Activated naive CD4-positive, alpha-beta T cell treated with anti-CD3 and anti-CD28 coated beads, Interleukin-2, amount 50 U/mL, for 16 hours (primary cell): Measurements from ENCODE around the gene IL21.
A peak's percentile ranks its signal among the peaks of the same experiment; 100 is the strongest.
"Not testable (repeated sequence)": the region's sequence is repeated elsewhere in the genome, so short reads cannot be mapped to it uniquely, and the experiment has no call there.

Source experiments
- DNase-seq: peaks from one replicate; pipeline ENCODE4 v3.0.0-alpha.2; 2020

IL21 gene

DNA sequence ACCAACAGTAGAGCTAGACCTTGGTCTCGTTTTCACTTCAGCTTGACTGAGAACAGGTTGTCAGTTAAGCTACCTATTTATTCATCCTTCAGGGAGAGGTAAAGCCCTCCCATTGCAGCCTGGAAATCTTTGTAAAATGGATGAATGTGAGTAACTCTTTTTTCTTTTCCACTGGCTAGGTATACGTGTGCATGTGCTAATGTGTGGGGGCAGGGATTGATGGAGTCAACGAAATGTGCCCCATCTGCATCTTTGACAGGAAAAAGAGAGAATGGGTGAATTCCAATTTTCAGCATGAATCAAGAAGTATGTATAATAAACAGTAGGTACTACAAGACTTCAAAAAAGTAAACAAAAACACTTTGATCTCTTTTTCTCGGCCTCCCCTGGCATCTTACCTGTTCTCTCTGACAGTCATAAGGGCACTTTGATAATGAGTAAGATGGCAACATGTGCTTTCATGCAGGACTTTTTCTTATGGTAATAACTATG is at the start of gene IL21:
IL21 (minus strand) TSS at position 51 of the 492 bp plus-strand sequence. CDS start 55 bp downstream, outside the sequence.
- peak; percentile 21 for DNase-seq

DNA sequence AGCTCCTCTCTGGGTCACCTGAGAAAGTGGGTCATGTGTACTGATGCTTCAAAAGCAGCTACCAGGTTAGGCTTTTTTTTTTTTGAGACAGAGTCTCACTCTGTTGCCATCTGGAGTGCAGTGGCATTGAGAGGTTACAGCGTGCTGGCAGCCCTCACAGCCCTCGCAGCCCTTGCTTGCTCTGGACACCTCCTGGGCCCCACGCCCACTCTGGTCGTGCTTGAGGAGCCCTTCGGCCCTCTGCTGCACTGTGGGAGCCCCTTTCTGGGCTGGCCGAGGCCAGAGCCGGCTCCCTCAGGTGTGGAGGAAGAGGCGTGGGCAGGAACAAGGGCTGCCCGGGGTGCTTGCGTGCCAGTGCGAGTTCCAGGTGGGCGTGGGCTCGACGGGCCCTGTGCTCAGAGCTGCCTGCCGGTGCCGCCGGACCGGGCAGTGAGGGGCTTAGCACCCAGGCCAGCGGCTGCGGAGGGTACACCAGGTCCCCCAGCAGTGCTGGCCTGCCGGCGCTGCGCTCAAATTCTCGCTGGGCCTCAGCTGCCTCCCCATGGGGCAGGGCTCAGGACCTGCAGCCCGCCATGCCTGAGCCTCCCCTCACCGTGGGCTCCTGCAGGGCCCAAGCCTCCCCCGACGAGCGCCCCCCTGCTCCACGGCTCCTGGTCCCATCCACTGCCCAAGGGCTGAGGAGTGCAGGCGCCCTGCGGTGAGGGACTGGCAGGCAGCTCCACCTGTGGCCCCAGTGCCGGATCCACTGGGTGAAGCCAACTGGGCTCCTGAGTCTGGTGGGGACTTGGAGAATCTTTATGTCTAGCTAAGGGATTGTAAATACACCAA is 49.3 kb upstream of the IL21 start:
- no peak for DNase-seq

DNA sequence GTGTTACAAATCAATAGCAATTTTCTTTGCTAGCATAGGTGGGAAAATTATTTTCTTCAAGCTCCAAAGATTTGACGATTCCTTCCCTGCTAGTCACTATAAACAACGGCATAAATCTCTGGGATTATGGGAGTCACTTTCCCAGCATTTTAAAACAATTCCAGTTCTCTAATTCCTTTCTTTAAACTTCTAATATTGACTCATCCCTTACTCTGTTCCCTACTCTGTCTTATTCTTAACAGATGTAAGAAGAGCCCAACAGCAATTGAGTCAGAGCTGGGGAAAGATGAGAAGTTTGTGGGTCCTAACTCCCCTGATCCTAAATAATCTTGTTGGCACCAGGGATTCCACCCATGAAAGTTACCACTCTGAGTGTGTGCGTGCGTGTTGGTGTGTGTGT is 47.4 kb upstream of the IL21 start:
- DNase-seq: no peak

DNA sequence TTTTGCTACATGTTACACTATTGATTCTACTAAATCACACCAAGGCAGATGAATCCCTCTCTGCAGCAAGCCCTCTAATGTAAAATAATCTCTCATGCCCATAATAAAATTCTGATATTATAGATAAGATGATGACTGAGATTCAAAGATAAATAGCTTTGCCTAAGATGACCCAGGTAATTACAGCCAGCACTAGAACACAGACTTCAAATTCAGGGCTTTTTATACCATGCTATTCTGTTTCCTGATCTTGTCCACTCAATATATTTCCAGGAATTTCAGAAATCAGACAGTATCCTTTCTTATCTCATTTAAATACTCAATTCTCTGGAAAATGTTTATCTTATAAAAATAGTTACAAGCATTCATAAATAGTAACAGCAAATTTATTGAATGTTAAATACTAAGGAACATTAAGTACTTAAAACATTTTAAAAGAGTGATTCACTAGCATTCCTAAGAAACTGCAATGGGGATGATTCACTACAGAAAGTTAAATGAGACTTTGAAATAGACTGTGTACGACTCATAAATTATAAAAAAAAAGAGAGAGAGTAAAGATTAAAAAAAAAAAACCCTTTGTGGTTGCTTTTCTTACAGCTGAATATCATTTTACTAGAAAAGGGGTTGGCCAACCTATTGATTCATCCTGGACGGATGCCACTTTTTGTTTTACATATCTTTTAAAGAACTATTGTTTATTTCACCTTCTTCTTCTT is 45.8 kb upstream of the IL21 start:
- DNase-seq: no peak

DNA sequence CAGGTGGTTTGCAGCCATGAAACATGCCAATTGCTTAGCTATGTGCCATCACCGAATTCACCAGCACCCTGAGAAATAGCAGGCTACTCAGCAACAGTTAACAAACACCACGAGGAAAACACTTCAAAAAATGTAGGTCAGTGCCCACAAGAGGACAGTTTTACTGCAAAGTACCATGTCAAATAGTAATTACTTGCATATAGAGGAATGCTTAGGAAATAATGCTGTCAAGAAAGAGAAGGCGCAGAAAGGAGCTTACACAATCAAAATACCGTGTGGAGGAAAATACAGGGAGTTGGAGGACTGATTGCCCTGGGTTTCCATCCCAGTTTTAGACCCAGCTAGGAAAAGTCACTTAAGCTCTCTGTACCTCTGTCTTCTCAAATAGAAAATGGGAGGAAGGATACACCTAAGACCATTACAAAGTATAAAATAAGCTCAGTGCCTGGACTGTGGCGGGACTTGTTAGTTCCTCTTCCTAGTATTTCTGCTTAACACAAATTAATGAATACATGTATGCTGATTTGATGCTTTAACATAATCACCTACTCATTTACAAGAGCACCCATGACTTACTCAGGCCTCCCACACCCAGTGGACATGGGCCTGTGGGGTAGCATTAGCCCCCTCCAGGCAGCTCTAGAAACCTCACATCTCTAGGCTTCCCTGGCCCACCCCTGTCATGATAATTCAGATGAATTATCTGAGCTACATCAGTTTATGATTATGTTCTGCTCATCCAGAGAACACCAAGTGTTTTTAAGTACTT is 44.5 kb upstream of the IL21 start:
- DNase-seq: no peak

DNA sequence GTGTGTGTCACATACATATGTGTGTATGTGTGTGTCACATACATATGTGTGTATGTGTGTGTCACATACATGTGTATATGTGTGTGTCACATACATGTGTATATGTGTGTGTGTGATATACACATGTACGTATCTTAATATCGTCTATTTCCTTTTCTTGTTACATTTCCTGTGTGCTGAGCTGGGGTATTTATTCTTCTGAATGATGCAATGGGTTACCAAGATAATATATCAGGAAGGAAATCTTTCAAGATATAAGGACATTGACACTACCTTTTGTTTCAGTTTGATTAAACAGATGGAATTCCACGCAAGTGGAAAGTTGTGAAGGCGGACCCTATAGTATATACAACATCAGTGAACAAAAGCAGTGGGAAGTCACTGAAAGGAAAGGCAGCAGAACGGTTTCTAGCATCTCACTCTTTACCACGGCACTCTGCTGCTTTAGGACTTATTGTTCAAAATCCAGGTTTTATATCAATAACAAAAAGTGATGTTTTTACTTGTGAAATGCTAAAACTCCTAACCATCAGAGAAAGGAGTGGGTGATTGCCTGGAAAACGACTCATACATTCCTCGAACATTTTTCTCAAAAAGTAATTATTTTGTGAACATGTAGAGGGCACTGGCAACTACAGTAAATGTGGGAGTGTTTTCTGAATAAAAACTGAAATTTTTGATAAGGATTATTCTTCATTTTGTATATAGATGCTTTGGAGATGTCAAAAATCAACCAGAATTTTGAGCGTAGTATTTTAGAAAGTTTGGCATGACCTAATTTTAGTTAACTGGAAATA is 43.1 kb upstream of the IL21 start:
- no peak for DNase-seq

DNA sequence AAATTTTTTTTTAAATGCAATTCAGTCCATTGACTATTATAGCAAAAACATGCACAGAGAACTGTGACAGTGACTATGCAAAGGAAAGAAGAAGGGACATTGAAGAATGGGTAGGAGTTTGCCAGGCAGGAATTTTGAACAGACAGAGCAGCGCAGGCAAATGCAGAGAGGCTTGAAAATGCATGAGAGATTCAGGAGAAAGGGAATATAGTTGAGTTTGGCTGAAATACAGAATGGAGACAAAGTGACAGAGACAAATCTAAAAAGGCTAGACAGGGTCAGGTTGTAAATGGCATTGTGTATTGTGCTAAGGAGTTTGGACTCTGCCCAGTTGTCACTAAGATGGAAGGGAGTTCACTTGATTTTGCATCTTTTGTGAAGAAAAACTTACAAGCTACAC is 42.4 kb upstream of the IL21 start:
- DNase-seq: no peak

DNA sequence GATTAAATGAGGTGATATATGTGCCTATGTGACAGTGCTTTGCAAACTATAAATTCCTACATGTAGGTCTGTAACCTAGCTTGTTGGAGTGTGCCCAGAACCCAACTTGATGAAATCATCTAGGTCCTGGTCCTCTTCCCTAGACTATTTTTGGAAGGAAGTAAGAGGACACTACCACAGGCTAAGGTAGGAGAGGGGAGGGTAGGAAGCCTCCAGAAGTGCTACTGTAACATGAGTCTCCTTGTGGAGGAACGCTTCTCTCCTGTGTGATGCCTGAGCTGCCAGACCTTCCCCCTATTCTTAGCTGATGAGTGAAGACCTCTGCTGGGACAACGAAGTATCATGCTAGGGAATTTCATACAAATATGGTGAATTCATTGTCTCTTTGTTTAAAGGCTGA is 41.8 kb upstream of the IL21 start:
- DNase-seq: no peak

DNA sequence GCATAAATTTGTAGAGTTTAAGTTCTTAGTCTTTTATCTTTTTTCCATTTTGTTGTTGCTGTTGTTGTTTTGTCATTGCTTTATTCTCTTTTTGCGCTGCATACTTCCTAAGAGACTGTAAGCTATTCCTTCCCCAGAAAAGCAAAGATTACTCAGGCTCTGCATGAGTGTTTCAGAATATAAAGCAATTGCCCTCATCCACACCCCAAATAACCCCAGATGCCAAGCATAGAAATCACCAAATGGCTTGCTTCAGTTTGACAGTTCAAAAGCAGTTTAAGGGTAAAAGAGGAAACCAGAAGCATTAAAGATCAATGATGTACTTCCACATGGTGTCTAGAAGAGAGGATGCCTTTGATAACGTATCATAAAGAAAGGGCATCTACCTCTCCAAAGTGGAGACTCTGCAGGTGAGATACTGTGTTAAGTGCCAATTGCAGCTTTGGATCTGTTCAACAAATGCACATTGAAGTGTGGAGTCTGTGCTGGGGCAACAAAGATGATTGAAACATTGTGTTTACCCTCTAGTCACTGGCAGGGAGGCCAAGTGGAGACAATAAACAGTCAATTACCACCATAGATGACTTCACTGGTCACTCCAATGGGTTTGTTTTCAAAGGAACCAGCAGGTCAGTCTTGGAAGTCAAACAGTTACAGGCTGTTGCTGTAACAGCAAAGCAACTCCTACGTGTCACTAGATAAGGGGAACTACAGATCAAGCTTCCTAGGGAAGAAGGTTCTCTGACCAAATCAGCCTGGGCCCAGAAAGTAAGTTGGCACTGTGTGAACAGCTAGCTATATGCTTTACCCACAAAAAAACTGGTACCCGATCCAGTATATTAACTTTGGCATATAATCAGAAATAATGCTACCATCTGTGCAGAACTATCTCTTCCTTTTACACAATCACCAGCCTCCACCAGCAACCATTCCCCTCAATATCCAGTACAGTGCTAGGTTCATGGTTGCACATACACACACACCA is 40.6 kb upstream of the IL21 start:
- DNase-seq: no peak

DNA sequence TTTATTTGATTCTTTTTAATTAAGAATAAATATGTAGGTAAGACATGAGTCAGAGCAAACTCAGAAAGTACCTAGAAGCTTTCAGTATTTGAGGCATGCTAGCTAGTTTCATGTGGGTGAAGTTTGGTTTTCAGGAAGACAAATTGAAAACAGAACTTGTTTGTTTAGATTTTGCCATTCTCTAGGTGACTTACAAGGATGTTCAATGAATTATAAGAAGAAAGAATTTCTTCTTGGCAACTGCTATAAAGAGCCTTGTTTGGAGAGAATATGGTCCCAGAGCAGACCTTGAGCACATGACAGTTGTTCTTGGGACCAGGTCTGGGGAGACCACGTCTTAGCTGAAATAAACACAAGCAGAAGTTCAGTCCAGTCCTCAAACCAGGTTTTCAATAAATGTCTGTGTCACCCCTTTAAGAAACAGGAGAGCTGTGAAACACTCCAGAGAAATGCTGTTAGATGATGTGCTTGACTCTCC is 38.0 kb upstream of the IL21 start:
- DNase-seq: no peak

DNA sequence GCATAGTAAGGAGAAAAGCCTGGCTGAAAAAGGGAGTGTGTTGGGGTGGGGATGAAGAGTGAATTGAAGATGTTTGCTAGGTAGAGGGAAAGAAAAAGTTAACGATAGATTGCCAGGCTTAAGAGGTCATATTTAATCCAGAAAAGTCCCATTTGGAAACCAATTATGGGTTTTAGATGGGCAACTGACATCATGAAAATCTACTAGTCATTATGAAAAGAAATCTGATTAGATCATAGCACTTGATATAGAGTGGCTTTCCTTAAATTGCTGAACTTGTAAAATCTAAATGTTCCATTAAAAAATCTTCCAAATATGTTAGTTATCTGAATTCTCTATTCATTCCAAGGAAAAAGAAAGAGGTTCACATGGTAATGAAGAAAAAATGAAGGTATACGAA is 37.5 kb upstream of the IL21 start:
- no peak for DNase-seq

DNA sequence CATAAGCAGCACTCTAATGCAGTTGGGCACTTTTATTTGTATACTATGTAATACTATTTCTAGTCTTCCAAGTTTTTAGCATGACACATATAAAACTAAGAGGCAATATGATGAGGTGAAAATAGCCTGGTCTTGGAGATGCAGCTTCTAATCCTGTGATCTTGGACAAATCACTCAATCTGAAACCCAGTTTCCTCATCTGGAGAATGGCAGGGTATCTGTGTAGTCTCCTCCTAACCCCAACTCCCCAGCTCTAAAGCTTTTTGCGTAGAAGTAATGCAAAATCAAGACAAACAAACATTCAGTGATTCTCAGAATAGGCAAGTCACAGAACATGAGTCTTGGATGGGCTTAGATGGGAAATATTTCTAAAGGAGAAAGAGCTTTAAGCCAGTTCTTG is 36.7 kb upstream of the IL21 start:
- no peak for DNase-seq

DNA sequence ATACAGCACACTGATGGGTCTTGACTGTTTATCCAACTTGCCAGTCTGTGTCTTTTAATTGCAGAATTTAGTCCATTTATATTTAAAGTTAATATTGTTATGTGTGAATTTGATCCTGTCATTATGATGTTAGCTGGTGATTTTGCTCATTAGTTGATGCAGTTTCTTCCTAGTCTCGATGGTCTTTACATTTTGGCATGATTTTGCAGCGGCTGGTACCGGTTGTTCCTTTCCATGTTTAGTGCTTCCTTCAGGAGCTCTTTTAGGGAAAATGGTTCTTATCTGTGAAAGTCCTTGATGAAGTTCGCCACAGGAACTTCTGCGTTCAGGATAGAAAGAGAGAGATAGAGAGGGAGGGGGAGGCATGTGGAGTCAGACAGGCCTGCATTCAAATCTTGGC is 35.7 kb upstream of the IL21 start:
- DNase-seq: not testable (repeated sequence)

DNA sequence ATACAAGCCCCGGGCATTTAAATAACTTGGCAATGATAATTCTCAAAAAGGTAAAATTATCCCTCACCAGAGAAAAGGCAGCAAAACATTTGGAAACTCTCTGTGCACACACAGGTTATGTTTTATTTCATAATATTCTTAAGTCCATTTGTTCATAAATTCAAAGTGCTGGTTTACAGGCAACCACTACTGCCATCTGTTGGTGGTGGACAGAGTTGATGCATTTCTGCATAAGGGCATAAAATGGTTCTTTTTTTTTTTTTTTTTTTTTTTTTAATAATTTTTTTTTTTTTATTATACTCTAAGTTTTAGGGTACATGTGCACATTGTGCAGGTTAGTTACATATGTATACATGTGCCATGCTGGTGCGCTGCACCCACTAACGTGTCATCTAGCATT is 31.5 kb upstream of the IL21 start:
- peak; percentile 62 for DNase-seq

DNA sequence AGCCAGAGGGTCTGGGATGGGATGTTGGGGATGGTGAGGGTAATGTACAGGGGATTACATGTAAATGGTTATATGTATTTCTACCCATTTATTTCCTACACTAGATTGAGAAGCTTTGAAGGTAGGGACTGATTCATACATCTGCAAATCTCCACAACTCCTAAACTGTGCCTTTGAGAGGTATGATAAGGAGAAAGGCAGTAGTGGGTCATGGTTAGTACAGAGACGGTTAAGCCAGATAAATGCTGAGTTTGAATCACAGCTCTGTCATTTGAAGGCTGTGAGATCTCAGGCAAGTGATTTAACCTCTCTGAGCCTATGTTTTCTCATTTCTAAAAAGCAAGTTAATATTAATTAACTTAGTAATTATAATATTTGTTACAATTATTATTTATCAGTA is 29.3 kb upstream of the IL21 start:
- no peak for DNase-seq

DNA sequence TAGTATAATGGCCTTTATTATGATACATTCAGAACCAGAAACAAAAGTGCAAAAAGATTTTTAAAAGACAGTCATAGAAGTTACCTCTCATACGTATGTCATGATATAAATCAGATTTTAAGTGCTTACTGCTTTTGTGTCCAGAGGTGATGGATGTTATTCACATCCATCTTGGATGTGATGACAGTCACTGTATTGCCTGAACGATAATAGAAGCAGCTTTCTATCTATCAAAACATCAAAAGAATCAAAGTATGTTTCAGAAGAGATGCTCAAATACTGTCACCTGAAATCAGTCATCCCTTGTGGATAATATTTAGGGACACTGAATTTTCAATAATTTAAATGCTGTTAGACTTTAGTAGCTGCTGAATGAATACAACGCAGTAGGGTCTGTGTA is 26.8 kb upstream of the IL21 start:
- no peak for DNase-seq

DNA sequence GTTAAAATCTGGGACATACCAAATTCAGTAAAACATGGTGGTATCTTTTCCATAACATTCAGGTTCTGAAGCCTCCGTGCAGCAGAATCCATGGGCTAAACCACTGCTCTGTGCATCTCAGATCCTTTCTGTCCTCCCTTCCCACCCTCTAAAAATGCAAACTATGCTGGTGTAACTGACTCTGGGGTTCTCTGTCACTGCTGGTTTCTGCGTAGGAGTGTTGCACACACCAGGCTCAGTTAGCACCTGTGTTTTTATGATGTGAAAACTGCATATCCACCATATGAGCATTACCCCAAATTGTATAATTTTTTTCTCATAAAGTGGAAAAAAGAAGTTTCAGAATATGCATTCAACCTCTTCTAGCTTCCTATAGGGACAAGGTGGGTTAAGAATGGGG is 22.4 kb upstream of the IL21 start:
- no peak for DNase-seq

DNA sequence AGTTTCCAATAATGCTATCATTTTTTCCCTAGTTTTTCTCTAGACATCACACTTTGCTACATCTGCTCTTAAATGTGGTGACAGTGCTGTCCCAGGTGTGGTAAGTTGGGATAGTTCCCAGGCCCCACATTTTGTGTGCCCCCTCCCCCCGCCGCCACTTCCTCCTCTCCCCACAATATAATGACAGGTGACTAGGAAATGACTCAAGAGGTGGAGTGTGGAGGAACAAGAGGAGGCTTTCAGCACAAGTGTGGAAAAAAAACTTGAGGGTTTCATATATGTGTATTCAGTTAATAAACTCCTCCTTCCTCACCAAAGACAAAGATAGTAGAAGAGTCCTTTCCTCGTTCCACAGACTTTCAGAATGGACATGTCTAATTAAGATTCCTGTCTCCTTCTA is 18.3 kb upstream of the IL21 start:
- no peak for DNase-seq

DNA sequence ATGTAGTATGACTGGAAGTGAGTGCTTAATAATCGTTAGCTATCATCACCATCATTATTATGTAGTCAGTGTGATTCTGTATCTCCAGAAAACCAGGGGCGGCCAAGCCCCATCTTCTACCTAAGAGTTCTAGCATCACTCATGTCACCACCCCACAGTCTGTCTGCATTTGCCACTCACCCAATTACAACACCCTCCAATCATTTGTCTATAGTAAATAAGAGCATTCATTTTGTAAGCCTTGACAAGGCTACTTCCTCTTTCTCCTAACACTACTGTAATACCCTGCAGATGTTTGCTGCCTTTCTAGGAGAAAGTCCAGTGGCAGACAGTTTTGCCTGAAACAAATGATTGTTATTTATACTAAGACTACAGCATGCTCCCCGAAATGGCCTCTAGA is 15.8 kb upstream of the IL21 start:
- no peak for DNase-seq

DNA sequence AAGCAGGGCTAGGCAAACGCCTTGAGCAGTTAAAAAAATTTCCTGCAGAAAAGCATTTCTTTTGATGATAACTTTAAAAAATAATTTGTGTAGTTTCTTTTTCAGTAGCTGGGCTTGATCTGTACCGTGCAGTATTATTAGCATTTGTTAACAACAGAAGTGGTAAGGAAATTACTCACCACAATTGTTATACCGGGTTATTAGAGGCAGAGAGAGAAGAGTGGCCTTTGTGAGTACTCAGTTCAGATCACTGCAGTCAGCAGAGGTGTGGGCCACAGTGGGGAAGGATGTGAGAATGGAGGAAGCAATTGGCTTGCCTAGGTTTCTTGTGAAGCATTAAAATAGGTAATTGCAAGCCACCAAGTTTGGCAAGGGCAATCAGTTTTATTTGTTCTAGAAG is 14.3 kb upstream of the IL21 start:
- DNase-seq: no peak

DNA sequence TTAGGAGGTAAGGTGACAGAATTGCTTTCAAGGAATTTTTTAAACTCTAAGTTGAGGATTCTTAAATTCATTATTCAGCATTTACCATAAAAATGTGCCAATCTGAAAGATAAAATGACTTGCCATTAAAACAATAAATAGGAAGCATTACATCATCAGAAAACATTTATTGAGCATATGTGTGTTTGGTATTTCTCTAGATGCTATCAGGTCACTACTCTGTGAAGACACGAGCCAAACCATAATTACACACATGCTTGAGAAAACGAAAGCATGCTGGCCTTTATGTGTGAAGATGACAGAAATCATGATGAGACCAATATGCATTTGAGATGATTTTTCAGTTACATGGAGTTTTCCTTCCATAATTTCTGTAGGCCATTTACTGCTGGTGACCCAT is 12.3 kb upstream of the IL21 start:
- DNase-seq: no peak
